IPS-18a (cell line): ENCODE results near the gene PABPN1L.
"Not testable (repeated sequence)": the region's sequence is repeated elsewhere in the genome, so short reads cannot be mapped to it uniquely, and the experiment has no call there.

Source experiments
- H3K27ac ChIP-seq: one replicate; pipeline ENCODE4 v1.5.1; 2013; ENCODE audit warnings: low read length
- H3K27me3 ChIP-seq: one replicate; pipeline ENCODE4 v1.6.1; 2013; ENCODE audit warnings: mild to moderate bottlenecking, low read length; ENCODE audit not compliant: control insufficient read depth, insufficient read depth
- H3K36me3 ChIP-seq: one replicate; pipeline ENCODE4 v1.6.1; 2013; ENCODE audit warnings: low read depth, low read length; ENCODE audit not compliant: control insufficient read depth
- H3K4me1 ChIP-seq: one replicate; pipeline ENCODE4 v1.6.1; 2013; ENCODE audit warnings: low read depth, low read length; ENCODE audit not compliant: control insufficient read depth
- H3K4me3 ChIP-seq: one replicate; pipeline ENCODE4 v1.5.1; 2013; ENCODE audit warnings: low read length
- H3K9ac ChIP-seq: one replicate; pipeline ENCODE4 v1.6.1; 2013; ENCODE audit warnings: mild to moderate bottlenecking, low read length, moderate library complexity
- H3K9me3 ChIP-seq: one replicate; pipeline ENCODE4 v1.6.1; 2013; ENCODE audit warnings: low read depth, low read length; ENCODE audit not compliant: control insufficient read depth

Gene PABPN1L

DNA sequence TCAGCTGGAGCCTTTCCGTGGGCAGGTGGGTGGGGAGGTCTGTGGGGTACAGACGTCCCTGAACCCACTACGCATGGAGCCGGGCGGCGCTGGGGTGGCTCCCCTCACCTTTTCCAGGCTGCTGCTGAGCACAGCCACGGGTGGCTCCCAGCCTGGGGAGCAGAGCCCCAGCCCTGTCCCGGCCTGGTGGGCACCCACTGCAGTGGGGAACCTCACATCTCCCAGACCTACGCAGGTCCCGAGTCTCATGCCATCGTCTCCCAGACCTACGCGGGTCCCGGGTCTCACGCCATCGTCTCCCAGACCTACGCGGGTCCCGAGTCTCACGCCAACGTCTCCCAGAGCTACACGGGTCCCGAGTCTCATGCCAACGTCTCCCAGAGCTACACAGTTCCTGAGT, 37.7 kb downstream of the PABPN1L start:
- Histone ChIP-seq H3K27me3 (no peaks in the 10 kb centered on the region), H3K4me1 (no peaks in the 10 kb centered on the region), H3K27ac (no peak overlapping the region), H3K9me3 (no peaks in the 10 kb centered on the region), H3K36me3 (no peaks in the 10 kb centered on the region), H3K9ac (no peak overlapping the region), H3K4me3 (no peak overlapping the region)

DNA sequence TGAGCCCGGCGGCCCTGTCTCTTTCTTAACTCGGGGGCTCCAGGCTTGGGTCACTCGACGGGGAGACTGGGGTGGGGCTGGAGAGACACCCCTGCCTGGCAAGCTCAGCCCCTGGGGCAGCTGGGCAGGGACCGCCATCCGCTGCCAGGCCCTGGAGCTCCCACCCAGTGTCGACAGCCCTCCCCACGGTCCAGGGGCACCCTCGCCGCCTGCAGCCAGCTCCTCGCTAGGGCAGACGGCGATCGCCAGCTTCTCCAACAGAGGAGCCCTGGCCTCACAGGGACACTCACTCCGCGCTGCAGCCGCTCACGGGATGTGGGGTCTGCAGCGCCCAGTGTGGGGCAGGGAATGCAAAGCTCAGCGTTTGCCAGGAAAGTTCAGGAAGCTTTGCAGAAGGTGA, 38.7 kb downstream of the PABPN1L start:
- Histone ChIP-seq H3K4me3 (no peak overlapping the region), H3K27me3 (no peaks in the 10 kb centered on the region), H3K36me3 (no peaks in the 10 kb centered on the region), H3K9ac (no peak overlapping the region), H3K27ac (no peak overlapping the region), H3K9me3 (no peaks in the 10 kb centered on the region), H3K4me1 (no peaks in the 10 kb centered on the region)

DNA sequence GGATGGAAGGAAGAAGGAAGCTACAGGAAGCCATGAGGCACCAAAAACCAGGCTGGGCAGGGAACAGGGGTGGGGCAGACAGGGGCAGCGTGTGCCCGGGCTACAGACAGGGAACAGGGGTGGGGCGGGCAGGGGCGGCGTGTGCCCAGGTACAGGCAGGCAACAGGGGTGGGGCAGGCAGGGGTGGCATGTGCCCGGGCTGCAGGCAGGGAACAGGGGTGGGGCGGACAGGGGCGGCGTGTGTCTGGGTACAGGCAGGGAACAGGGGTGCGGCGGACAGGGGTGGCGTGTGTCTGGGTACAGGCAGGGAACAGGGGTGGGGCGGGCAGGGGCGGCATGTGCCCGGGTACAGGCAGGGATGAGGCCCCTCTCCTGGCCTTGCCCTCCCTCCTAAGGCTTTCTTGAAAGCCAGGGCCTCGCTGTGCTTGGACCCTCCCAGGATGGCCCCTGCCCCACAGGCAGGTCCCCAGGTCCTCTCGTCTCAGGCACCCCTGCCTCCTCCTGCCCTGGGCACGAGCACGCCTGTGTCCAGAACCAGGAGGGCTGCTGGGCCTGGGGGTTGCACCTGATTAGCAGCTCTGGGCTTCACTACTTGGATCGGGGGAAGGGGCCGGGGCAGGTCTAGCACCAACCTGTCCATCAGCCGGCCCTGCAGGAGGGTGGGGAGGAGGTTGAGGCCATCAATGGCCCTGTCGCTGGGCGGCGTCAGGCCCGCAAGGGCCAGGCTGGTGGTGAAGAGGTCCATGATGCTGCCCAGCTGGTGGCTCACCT, 40.2 kb downstream of the PABPN1L start:
- no peaks in the 10 kb centered on the region for H3K4me1 ChIP-seq
- H3K27ac ChIP-seq: no peak overlapping the region
- H3K27me3 ChIP-seq: no peaks in the 10 kb centered on the region
- no peaks in the 10 kb centered on the region for H3K9me3 ChIP-seq
- no peak overlapping the region for H3K9ac ChIP-seq
- H3K4me3 ChIP-seq: no peak overlapping the region
- no peaks in the 10 kb centered on the region for H3K36me3 ChIP-seq

DNA sequence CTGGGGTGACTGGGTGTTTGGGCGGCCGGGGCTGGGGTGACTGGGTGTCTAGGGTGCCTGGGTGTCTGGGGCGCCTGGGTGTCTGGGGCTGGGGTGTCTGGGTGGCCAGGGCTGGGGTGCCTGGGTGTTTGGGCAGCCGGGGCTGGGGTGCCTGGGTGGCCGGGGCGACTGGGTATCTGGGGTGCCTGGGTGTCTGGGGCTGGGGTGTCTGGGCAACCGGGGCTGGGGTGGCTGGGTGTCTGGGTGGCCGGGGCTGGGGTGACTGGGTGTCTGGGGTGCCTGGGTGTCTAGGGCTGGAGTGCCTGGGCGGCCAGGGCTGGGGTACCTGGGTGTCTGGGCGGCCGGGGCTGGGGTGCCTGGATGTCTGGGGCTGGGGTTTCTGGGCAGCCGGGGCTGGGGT, 41.3 kb downstream of the PABPN1L start:
- no peaks in the 10 kb centered on the region for H3K27me3 ChIP-seq
- no peak overlapping the region for H3K4me3 ChIP-seq
- no peaks in the 10 kb centered on the region for H3K9me3 ChIP-seq
- H3K4me1 ChIP-seq: no peaks in the 10 kb centered on the region
- no peak overlapping the region for H3K9ac ChIP-seq
- no peak overlapping the region for H3K27ac ChIP-seq
- no peaks in the 10 kb centered on the region for H3K36me3 ChIP-seq

DNA sequence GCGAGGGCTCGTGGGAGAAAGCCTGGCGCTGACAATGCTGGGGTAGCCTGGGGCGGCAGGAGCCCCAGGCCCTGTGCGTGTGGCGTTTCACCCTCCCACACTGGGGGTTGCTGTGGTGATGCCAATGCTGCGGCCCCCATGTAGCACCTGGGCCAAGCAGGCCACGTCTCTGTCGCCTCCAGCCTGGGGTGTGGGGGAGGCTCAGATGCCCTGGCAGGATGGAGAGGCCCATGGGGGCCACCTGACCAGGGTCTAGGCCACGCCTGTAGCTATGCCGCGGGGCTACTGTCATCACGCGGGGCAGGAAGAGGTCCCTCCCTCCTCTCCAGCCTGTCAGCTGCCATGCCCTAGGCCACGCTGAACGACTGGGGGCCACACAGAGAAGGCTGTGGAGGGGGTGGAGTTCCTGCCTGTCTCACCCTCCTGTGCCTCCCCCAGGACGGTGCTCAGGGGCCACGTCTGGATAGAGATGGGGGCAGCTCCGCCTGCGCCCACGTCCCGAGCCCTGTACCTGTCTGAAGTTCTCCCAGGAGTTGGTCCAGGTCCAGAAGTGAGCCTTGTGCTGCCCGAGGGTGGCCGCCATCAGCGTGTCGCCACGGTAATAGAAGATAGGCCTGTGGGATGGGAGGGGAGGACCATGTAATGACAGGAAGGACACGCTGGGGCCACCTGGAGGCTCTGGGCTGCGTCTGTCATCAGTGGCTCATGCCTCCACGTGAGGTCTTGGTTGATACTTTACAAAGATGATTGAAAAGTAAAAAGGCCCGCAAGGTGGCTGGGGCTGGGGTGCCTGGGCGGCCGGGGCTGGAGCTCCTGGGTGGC, 42.0 kb downstream of the PABPN1L start:
- H3K27ac ChIP-seq: no peak overlapping the region

DNA sequence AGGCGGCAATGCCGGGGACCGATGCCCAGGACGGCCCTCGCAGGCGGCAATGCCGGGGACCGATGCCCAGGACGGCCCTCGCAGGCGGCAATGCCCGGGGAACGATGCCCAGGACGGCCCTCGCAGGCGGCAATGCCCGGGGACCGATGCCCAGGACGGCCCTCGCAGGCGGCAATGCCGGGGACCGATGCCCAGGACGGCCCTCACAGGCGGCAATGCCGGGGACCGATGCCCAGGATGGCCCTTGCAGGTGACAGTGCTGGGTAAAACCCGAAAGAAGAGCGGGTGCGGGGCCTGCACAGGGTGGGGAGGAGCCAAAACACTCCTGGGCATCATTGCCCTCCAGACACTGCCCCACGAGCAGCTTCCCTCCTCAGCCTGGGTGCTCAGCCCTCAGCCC, 42.8 kb downstream of the PABPN1L start:
- H3K9ac ChIP-seq, H3K27me3 ChIP-seq, H3K4me3 ChIP-seq, H3K4me1 ChIP-seq, H3K27ac ChIP-seq, H3K36me3 ChIP-seq, H3K9me3 ChIP-seq: not testable (repeated sequence)

More for the DNA sequence above, 42.0 kb downstream of the PABPN1L start:
- Histone ChIP-seq H3K36me3 (no peaks in the 10 kb centered on the region), H3K27me3 (no peaks in the 10 kb centered on the region), H3K9me3 (no peaks in the 10 kb centered on the region), H3K4me3 (no peak overlapping the region), H3K4me1 (no peaks in the 10 kb centered on the region), H3K9ac (no peak overlapping the region)

DNA sequence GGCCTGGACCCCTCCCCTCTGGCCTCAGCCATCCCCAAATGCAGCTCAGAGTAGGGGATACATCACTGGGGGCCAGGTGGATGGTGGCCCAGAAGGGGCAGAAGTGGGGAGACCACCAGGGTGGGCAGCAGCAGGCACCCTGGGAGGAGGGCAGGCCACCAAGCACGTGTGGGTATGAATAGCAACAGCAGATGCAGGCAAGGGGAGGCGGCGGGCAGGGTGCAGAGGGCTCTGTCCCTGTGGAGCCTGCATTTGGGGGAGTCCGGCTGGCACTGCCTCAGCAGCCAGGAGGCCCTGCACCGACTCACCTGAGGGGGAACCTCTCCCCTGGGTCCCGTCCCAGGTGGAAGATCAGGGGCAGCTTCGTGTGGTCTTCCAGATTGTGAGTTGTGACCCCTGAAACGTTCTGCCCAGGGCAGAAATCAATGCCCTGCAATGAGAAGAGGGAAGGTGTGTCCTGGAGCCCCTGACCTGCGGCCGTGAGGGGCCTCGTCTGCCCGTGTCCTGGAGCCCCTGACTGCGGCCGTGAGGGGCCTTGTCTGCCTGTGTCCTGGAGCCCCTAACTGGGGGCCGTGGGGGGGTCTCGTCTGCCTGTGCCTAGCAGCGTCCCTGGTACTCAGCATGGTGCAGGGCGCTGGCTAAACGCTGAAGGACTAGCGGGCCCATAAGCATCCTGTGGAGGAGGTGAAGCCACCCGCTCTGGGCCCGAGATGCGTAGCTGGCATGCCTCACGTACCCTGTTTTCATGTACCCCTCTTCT, 44.0 kb downstream of the PABPN1L start:
- no peak overlapping the region for H3K9ac ChIP-seq
- no peaks in the 10 kb centered on the region for H3K9me3 ChIP-seq
- H3K27ac ChIP-seq: no peak overlapping the region
- H3K4me1 ChIP-seq: no peaks in the 10 kb centered on the region
- H3K27me3 ChIP-seq: no peaks in the 10 kb centered on the region
- H3K36me3 ChIP-seq: no peaks in the 10 kb centered on the region
- H3K4me3 ChIP-seq: no peak overlapping the region

DNA sequence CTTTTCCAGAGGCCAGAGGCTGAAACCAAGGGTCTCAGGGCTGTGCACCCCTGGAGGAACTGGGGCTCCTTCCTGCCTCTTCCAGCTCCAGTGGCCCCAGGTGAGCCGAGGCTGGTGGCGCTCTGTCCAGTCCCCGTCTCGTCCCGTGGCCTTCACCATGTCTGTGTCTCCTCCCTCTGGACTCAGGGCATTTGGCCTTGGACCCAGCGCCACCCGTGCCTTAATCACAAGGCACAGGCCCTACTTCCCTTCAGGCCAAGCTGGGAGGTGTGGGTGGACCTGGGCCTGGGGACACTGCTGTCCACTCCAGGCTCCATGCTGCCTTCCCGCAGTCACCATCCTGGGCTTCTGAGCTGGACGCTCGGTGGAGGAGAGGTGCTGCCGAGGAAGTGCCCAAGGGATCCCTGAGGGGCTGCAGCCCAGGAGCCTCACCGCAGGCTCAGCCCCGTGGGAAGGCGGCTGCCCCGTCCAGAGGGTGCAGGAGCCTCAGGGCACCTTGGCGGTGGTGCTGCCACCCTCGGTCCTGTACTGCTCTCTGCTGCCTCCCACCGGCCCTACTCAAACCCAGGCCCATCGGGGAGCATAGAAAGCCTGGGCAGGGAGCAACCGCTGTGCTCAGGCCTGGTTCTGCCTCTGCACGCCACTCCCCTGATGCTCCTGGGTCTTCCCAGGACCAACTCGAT, 45.2 kb downstream of the PABPN1L start:
- Histone ChIP-seq H3K27me3 (no peaks in the 10 kb centered on the region), H3K9me3 (no peaks in the 10 kb centered on the region), H3K9ac (no peak overlapping the region), H3K27ac (no peak overlapping the region), H3K4me3 (no peak overlapping the region), H3K36me3 (no peaks in the 10 kb centered on the region), H3K4me1 (no peaks in the 10 kb centered on the region)

DNA sequence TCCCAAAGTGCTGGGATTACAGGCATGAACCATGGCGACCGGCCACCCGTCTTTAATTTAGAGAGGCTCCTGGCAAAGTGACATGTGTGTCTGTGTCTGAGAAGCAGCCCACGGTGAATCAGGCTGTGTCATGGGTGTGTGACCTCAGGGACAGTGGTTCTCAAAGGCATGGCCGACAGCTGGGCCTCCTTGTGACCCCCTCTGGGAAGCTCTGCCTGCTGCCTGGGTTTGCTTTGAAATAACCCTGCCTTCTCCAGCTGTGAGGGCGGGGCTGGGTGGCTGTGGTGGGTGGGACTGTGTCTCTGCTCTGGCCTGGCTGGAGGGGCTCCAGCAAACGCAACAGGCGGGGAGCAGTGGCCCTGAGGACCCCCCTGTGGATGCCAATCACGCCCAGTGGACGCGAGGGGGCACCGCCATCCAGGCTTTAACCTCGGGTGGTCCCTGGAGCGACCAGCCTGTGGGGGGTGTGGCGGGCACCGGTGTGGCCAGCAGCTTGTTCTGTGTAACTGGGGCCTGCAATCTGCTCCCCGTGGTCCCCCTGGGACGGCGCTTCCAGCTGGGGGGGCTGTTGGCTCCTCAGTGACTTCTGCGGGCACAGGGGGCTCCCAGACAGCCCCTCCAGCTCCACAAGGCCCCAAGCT, 46.0 kb downstream of the PABPN1L start:
- no peak overlapping the region for H3K4me3 ChIP-seq
- H3K27ac ChIP-seq: no peak overlapping the region
- no peak overlapping the region for H3K9ac ChIP-seq
- no peaks in the 10 kb centered on the region for H3K27me3 ChIP-seq
- no peaks in the 10 kb centered on the region for H3K36me3 ChIP-seq
- no peaks in the 10 kb centered on the region for H3K9me3 ChIP-seq
- H3K4me1 ChIP-seq: no peaks in the 10 kb centered on the region

DNA sequence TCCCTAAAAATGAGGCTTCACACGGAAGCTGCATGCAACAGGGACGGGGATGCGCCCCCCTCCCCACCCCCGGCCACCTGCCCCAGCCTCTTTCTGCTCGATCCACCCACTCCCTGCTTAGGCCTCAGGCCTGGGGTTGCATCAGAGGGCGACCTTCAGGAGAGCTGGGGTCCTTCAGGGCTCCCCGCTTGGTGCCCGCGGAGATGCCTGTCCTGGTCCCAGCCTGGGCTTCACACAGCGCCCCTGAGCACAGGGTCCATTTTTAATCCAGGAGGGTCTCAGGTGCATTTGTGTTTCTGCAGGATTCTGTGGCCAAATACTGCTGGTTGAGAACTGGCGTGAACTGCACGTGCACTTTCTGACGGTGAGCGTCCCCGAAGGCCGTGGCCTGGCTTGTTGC, 47.3 kb downstream of the PABPN1L start:
- no peak overlapping the region for H3K27ac ChIP-seq
- no peaks in the 10 kb centered on the region for H3K36me3 ChIP-seq
- no peaks in the 10 kb centered on the region for H3K27me3 ChIP-seq
- H3K9me3 ChIP-seq: no peaks in the 10 kb centered on the region
- H3K4me3 ChIP-seq: no peak overlapping the region
- no peaks in the 10 kb centered on the region for H3K4me1 ChIP-seq
- H3K9ac ChIP-seq: no peak overlapping the region

DNA sequence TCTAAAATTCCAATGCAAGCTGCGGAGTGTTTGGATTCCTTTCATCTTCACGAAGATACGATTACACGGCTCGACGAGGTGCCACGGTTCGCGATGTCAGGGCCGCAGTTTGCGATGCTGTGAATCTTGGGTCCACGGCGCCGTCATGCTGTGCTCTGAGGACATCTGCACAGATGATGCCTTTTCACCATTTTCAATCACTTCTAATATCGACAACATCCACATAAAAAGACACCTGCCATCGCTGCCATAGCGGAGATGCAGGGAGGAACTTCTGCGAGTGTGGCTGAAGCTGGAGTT, 47.9 kb downstream of the PABPN1L start:
- Histone ChIP-seq H3K36me3 (no peaks in the 10 kb centered on the region), H3K27me3 (no peaks in the 10 kb centered on the region), H3K9ac (no peak overlapping the region), H3K9me3 (no peaks in the 10 kb centered on the region), H3K4me3 (no peak overlapping the region), H3K4me1 (no peaks in the 10 kb centered on the region), H3K27ac (no peak overlapping the region)
